Stimulated activated CD4-positive, alpha-beta T cell treated with anti-CD3 and anti-CD28 coated beads, Interleukin-2, amount 100 ng/mL, for 48 hours (primary cell): Measurements from ENCODE around the gene CCDC149.

Experiments
- DNase-seq, 2 donors: peaks; one replicate each; pipeline ENCODE4 v3.0.0-alpha.2; 2020

CCDC149 gene

DNA sequence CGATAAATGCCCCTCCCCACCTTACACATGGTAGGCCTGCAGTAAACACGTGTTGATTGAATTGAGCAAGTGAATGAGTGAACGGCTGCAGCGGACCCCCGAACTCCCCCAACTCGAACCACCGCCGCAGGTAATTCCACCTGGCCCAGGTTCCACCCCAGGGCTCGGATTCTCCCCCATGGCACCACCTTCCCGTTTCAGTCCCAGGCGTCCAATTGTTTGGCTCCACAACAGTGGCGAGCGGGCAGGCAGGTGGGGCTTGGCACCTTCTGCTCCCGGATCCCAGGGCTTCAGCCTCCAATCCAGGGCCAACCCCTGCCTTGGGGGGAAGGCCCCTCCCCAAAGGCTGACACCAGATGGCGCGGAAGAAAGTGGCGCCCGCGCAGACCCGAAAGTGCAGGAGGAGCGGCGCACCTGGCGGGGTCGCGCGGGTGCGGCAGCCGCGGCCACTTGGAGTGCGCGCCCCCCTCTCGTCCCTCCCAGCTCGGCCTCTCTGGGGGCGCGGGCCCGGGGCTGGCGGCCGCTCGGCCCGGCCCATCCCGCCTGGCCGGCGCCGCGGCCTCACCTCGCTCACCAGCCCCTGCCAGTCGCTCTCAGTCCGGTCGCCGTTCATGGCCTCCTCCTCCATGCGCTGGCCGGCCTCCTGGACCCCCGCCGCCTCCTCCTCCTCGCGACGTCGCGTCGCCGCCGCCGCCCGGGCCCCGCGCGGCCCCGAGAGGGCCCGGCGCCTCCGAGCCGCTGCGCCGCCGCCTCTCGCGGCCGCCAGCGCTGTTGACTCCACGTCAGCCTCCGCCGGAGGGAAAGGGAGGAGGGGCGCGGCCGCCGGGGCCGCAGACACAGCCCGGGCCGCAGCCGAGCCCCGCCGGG, at the start of gene CCDC149:
TSS of gene CCDC149 (minus strand) at position 791 of the 867 bp plus-strand sequence. CDS start at position 613, 178 bp downstream.
- no peak for DNase-seq

DNA sequence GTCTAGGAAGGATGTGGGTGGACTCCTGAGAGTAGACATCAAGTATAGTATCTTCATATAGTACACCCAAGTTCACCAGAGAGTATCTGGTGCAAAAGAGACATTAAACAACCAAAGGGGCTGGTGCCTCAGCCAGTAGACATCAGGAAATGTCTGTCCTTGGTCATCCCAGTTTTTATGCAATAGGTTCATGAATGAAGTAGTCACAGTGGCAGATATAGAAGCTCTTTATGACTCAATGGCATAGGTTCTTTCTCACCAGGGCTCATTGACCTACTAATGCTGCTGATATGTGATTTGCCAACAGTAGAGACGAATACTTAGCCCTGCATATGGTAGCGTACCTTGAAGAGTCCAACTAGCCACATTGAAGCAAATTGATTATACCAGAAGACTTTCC, 45.0 kb upstream of the CCDC149 start:
- no peak for DNase-seq

DNA sequence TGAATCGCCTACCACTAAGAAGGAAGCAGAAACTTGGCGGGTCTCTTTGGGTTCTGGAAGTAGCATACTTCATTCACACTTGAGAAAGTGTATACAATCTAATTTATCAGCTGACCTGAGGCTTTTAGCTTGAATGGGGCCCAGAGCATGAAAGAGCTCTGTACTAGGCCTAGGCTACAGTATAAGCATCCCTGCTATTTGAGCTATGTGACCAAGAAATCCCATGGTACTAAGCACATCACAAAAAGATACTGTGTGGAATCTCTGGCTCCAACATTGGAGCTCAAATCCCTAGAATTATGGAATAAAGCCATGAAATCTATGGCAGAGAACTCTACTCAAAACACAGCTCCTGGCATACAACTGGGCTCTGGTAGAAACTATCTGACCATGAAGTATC, 43.9 kb upstream of the CCDC149 start:
- no peak for DNase-seq

DNA sequence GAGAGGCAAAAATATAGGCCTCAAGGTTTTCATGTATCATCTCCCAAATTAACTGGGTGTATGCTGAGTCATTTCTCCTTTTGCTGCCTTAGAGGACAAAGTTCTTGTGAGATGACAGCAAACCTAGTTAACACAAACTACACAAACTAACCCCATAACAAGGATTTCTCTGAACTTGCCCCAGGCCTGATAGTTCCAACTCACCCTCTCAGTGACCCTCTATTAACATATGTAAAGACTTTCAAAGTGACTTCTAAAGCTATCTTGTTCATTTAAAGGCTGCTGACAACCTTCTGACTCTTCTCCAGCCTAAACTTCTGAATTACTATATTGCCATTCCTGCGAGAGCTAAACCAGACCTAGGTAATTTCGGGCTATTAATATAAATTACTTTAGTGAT, 43.2 kb upstream of the CCDC149 start:
- no peak for DNase-seq

DNA sequence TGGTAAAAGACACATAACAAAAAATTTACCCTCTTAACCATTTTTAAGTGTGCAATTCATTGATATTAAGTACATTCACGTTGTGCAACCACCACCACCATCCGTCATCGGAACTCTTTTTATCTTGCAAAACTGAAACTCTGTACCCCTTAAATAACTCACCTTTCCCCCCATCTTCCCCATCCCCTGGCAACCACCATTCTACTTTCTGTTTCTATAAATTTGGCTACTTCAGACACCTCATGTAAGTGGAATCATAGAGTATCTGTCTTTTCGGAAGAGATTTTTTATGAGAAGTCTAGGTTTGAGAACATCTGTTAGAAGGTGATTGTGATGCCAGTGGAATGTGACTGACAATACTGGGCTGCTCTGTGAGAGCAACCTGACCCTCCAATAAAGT, 39.8 kb upstream of the CCDC149 start:
- no peak for DNase-seq

DNA sequence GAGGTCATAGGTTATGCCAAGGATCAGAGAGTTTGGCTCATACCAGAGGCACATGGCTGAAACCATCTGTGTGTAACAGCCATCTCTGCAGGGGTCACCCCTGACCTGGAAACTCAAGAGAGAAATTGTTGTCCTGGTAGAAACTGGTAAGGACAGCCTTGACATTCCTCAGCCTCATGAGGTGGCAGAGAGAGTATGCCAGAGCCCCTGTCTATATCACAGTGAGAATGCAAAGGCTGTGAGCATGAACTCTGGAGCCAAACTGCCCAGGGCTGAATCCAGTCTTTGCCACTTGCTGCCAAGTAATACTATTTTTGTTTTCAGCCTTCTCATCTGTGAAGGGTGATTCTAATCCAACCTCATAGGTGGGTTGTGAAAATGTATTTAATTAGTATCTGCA, 37.1 kb upstream of the CCDC149 start:
- no peak for DNase-seq

DNA sequence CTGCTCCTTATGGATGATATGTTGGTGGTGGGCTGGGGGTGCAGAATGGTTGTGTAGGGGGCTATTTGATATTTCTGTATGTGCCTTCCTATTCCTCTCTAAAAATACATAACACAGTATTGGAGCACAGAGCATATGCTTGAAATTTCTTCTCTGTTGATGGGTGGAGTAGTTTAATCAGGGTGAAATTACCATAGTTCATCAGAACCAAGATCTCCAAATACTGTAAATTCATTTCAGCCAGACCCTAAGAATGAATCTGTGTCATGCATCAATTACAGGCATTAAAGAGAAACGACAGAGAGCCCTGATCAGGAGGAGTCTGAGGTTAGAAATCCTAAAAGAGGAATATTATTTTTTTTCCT, 25.1 kb upstream of the CCDC149 start:
- DNase-seq: no peak

DNA sequence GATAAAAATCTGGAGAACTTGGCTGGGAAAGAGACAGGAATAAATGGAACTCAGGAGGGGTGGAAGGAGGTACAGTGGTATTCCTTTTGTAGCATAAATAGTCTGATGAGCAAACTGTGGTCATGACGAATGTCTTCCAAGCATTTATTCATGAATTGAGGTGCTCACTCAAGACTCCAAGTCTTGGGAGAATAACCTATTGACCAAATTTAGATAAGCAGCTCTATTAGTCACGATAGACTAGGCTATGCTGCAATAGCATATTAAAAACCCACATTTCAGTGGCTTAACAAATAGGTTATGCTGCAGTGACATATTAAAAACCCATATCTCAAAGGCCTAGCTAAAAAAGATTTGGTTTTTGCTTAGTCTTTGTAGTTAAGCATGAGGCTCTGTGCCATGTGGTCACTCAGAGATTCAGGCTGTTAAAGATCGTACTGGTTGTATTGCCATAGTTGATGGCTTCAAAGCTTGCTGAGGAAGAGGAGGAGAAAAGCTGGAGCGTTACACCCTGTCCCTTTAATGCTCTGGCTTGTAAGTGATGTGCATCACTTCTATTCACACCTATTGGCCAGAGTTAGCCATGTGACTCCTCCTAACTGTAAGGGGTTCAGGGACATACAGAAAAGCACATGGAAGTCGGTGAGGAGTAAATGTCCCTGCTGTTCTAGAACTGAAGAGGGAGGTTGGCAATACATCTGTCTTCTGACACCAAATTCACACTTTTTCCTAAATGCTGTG, 24.5 kb upstream of the CCDC149 start:
- DNase-seq: no peak

DNA sequence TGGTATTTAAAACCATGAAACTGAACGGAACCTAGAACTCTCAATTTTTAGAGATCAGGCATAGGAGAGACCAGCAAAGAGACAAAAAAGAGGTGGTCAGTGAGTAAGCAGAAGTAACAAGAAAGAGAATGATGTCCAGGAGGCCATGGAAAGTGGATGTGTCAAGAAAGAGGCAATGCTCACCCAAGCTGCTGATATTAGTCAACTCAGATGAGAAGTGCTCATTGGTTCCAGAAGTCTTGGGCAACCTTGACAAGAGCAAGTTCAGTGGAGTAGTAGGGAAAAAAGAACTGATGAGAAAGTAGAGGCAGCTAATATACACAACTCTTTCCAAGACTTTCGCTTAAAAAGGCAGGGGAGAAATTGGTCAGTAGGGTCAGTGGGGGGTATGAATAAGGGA, 23.0 kb upstream of the CCDC149 start:
- no peak for DNase-seq

DNA sequence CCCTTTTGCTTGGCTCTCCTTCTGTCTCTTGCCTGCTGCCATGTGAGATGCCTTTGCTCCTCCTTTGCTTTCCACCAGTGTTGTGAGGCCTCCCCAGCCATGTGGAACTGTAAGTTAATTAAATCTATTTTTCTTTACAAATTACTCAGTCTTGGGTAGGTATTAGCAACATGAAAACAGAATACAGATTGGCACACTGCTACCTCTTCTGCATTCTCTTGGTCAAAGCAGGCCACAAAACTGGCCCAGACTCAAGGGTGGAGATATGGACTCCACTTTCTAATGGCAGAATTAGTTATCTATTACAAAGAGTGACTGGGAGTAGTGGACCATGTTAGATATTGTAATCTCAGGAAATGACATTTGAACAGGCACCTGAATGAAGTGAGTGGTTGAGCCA, 21.5 kb upstream of the CCDC149 start:
- DNase-seq: no peak

DNA sequence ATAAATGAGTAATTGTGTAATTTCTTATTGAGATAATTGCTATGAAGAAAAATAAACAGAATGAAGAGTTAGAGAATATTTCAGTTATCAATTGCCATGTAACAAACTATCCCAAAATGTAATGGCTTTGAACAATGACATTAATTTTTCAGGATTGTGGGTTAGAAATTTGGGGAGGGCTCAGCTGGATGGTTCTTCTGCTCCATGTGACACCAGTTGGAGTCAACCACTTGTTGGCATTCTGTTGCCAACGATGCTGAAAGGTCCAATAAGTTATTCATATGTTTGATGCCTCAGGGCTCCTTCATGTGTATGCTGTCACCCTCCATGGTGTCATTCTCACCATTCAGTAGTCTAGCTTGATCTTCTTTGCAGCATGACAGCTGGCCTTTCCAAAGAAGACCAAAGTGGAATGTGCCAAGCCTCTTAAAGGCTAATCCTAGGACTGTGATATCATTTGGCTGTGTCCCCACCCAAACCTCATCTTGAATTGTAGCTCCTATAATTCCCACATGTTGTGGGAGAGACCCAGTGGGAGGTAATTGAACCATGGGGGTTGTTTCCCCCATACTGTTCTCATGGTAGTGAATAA, 20.9 kb upstream of the CCDC149 start:
- DNase-seq: no peak

DNA sequence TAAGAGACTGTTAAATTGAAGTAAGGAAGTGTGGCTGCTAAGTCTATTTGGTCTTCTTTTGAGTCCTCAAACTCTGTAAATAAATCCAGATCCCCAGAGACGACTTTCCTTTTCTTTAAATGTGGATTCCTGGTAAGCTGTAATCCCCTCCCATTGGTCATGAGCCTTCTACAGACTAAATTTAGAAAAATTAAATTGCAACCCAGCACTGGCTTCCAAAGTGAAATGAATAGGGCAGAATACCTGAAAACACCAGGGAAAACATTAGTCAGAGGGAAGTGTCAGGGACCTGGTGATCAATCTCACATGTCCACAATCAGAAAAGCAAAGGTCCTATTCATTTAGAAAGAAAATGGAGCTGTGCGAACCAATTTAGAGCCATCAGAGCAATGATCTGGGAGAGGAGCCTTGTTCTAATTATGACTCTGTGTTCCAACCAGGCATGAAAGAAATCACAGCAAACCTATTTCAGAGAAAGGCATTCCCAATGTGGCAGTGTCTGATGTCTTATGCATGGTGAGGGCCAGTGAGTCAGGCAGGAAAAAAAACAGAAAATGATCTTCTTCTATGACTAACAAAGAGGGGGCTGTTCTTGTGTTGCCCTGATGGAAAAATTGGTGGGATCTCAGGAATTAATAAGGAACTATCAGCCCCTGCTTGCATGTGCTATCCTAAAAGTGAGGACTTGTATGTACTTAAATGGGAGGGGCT, 19.8 kb upstream of the CCDC149 start:
- DNase-seq: no peak

DNA sequence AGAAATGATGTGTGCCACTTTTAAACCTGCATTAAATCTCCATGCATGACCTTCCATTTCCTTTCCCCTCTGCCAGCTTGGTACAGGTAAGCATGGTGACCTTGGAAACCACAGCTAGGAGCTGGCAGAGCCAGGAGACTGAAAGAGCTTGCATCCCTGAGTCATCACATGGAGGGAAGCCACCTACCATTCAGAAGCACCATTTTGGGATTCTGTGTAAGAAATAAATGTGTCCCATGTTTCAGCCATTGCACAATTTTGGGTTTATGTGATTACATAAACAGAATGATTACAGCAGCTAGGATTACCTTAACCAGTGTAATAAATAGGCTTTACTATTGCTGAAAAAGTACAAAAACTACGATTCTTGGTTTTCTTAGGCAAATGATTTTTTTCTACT, 17.3 kb upstream of the CCDC149 start:
- no peak for DNase-seq

DNA sequence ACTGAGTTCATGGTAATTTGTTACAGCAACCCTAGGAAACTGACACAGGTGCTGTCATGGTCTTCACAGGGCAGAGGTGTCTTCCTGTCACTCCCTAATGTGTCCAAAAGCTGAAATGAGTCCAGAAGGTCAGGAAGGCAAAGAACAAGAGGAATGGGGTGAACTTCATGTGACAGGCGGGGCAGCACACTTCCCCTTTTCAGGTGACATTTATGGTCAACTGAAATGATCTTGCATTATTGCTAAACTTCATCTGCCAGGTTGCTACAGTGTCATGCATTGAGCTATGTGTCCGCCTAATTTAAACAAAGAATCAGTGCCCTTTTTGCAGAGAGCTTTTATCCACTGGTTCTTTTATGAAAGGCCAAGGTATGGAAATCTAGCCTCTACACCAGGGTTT, 15.9 kb upstream of the CCDC149 start:
- DNase-seq: no peak

DNA sequence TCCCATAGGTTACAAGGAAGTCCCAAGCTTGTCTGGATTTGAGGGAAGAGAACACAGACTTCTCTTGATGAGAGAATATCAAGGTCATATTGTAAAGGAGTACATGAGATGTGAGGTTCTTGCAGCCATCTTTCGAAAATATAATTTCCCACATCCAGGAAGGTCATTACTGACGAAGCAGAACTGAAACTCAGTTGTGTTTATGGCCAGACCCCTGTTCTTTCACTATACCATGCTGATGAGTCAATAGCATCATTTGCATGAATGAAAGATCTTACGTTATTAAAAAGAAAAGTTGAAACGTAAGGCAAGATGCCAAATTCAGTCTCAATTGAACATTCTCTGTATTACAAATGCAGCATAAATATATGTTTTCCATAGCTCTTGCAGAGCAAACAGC, 14.2 kb upstream of the CCDC149 start:
- no peak for DNase-seq

DNA sequence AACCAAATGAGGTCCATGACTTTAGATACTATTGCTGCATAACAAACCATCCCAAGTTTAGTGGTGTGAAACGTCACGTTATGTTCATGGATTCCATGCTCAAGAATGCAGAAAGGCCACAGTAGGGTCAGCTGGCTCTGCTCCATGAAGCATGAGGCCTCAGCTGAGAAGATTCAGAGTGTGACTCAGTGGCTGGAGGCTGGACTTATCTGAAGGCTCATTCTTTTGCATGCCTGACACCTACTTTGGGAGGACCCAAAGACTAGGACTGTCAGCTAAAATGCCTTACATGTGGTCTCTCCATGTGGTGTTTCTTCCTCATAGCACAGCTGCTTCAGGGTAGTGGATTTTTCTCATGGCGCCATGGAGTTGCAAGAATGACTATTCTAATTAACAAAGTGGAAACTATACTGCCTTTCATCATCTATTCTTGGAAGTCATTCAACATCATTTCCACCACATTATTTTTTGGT, 11.5 kb upstream of the CCDC149 start:
- DNase-seq: no peak

DNA sequence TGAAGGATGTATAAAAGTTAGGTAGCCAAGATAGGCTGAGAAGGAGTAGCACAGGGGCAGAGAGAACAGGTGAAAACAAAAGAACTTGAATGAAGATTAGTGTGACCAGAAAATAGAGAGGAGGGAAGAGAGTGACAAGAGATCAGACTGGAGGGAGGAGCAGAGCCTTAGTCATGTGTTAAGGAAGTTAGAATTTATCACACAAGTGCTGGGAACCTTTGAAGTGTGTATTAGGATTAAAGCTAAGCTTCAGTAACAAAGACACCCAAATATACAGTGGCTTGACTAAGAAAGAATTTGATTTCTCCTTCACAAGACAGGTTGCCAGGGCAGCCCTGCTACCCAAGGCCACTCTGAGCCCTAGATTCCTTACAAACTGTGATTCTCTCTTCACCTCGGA, 10.7 kb upstream of the CCDC149 start:
- DNase-seq: no peak

DNA sequence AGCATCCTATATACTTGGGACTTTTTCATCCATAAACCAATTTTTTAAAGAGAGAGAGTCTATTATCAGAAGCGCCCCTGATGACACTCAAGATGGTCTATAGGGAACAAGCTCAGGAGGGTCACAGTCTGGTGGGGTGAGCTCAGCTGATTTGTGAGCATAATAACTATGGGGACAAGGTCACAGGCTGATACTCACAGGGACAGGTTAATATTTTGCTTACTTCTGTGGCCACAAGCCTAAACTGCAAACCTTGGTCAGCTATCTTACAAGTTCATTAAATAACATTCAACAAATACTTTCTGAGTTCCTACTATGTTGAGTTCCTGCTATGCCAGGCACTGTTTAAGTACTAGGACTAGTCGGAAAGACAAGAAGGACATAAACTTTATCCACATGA, 10.2 kb upstream of the CCDC149 start:
- DNase-seq: no peak

DNA sequence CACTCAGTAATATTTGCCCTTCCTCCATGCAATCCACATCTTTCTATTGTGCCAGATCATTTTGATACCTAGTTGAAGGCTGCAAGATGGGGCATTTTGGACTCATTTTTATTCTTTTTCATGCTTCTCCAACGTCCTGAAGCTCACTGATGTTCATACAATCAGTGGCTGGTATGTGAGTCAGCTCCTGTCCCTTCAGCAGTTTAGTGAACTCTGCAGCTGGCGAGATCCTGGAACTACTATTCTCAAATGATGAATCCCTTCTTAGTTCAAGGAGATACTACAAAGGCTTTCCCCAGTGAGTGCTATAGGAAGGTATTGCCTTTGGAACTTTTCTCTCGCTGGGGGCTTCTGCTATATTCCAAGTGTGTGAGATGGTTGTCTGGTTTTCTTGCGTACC, 9.6 kb upstream of the CCDC149 start:
- no peak for DNase-seq

DNA sequence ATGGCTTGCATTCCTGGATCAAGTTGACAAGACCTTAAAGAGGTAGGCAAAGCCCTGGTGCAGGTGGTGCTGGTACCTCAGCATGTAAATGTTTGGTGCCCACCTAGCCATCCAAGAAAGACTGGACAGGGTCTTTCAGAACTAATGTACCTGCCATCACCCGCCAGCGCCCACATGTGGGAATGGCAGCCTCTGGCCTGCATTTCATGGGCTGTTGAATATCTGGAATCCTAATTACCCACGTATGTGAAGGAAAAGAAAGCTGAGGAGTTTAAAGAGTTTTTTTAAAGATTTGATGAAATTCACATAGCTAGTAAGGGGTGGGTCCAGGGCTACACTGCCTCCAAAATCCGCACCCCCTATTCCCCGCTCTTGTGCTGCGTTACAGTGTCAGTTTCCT, 8.6 kb upstream of the CCDC149 start:
- no peak for DNase-seq

DNA sequence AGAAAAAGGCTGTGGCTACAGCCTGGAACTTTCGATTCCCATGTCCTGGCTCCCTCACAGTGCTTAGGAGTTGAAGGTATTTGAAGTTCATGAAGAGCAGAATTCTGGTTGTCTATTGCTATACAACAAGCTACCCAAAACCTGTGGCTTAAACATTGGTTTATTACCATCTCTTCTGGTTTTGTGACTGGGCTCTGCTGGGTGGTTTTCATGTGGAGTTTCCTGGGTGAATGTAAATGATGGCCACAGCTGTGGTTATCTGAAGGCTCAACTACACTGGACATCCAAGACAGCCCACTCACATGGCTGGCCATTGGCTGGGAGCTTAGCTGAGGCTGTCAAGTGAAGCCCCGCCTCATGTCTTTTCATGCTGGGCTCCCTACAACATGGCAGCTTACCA, 7.2 kb upstream of the CCDC149 start:
- DNase-seq: no peak

DNA sequence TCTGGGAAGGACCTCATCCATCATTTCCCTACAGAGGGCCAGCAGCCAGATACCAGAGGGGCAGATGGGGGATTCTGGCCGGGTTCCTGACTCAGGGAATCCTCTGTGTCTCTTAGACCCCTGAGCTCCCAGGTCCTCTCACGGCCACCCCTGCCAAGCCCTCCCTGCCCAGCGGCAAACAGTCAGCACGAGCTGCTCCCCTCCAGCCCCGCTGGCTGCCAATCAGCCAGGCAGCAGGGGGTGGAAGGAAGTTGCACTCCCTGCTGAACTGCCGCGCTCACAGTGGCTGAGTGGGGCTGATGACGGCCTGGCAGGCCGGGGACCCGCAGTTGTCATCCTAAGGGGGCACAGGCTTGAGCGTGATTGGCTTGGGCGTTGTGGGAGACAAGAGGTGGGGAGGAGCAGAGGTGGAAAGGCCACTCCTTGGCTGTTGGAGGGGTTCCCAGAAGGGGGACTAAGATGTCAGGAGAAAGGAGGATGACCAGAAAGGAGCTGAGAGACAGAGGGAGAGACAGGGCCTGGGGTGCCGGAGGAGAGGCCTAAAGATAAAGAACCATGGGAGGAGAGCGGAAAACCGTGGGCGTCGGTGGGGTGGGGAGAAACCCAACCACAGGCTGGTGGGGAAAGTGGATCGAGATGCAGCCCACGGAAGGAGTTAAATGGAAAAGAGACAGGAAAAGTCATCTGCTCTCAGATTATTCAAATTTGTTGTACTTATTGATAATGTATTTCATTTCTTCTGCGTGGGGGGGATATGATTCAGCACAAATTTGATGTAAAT, 4.4 kb upstream of the CCDC149 start:
- DNase-seq: no peak
